Tibial artery (tissue), 4 donors: ENCODE measurements around the gene ANXA10.

Experiments
- DNase-seq, 2 donors: peaks; one replicate each; pipeline ENCODE4 v3.0.0-alpha.2; 2019
- H3K27ac ChIP-seq, 2 donors: fragments of 200-600 bp; sonication (generic) in 1 of 2; 1 replicate in 1 of 2; 2 replicates in 1 of 2; pipeline ENCODE4 v1.5.1; 2018 to 2019; ENCODE audit warnings: mild to moderate bottlenecking in 1 of 2
- H3K27me3 ChIP-seq, 2 donors: fragments of 200-600 bp; sonication (generic) in 1 of 2; one replicate each; pipeline versions ENCODE4 v1.5.1 to v1.6.0; 2016 to 2019
- H3K36me3 ChIP-seq, 3 donors: fragments of 200-600 bp; sonication (generic) in 2 of 3; one replicate each; pipeline ENCODE4 v1.5.1; 2016 to 2019; ENCODE audit warnings: mild to moderate bottlenecking in 2 of 3
- H3K4me1 ChIP-seq, 4 donors: fragments of 200-600 bp; sonication (generic) in 2 of 4; 1 replicate in 3 of 4; 2 replicates in 1 of 4; pipeline ENCODE4 v1.5.1; 2016 to 2019
- H3K4me3 ChIP-seq, 2 donors: fragments of 200-600 bp; sonication (generic) in 1 of 2; 1 replicate in 1 of 2; 2 replicates in 1 of 2; pipeline ENCODE4 v1.5.1; 2018 to 2019; ENCODE audit warnings: mild to moderate bottlenecking in 2 of 2
- H3K9me3 ChIP-seq, 3 donors: fragments of 200-600 bp; sonication (generic) in 1 of 3; one replicate each; pipeline ENCODE4 v1.5.1; 2016 to 2019
- intact Hi-C: fragments of 100-400 bp; cut with DNase I; formaldehyde crosslinking; loops from one replicate; pipeline ENCODE4 v1.15.0; 2023; ENCODE audit warnings: low total_unique reads
- TF ChIP-seq, protein P1 (sequence below), 2 experiments: fragments of 200-600 bp in 1 of 2; fragments of 450-650 bp in 1 of 2; IDR thresholded peaks; one replicate each; pipeline ENCODE4 v1.5.1; 2017 to 2019; ENCODE audit warnings: antibody characterized with exemption in 2 of 2, mild to moderate bottlenecking in 1 of 2, moderate library complexity in 1 of 2

The ANXA10 gene

GRCh38 chr4:168150420-168151050 lies 58.2 kb downstream of the ANXA10 start:
- Histone ChIP-seq H3K4me3 (no peak overlapping the region), H3K4me1 (no peaks in the 10 kb centered on the region), H3K36me3 (no peaks in the 10 kb centered on the region), H3K9me3 (no peaks in the 10 kb centered on the region), H3K27me3 (no peaks in the 10 kb centered on the region), H3K27ac (no peak overlapping the region)
- no peak for DNase-seq
- TF ChIP-seq, protein P1, sequence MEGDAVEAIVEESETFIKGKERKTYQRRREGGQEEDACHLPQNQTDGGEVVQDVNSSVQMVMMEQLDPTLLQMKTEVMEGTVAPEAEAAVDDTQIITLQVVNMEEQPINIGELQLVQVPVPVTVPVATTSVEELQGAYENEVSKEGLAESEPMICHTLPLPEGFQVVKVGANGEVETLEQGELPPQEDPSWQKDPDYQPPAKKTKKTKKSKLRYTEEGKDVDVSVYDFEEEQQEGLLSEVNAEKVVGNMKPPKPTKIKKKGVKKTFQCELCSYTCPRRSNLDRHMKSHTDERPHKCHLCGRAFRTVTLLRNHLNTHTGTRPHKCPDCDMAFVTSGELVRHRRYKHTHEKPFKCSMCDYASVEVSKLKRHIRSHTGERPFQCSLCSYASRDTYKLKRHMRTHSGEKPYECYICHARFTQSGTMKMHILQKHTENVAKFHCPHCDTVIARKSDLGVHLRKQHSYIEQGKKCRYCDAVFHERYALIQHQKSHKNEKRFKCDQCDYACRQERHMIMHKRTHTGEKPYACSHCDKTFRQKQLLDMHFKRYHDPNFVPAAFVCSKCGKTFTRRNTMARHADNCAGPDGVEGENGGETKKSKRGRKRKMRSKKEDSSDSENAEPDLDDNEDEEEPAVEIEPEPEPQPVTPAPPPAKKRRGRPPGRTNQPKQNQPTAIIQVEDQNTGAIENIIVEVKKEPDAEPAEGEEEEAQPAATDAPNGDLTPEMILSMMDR (IDR thresholded peaks at IDR 0.05), result no peak
- intact Hi-C loops, result no loop called here

- Histone ChIP-seq H3K27ac (no peak overlapping the region), H3K27me3 (no peaks in the 10 kb centered on the region), H3K4me1 (no peaks in the 10 kb centered on the region), H3K4me3 (no peak overlapping the region), H3K36me3 (no peaks in the 10 kb centered on the region), H3K9me3 (no peaks in the 10 kb centered on the region)
- TF ChIP-seq, protein P1 (IDR thresholded peaks at IDR 0.05), result no peak
- no peak for DNase-seq
- intact Hi-C loops, result no loop called here
Measured at GRCh38 chr4:168151327-168151726, 59.0 kb downstream of the ANXA10 start.

DNA sequence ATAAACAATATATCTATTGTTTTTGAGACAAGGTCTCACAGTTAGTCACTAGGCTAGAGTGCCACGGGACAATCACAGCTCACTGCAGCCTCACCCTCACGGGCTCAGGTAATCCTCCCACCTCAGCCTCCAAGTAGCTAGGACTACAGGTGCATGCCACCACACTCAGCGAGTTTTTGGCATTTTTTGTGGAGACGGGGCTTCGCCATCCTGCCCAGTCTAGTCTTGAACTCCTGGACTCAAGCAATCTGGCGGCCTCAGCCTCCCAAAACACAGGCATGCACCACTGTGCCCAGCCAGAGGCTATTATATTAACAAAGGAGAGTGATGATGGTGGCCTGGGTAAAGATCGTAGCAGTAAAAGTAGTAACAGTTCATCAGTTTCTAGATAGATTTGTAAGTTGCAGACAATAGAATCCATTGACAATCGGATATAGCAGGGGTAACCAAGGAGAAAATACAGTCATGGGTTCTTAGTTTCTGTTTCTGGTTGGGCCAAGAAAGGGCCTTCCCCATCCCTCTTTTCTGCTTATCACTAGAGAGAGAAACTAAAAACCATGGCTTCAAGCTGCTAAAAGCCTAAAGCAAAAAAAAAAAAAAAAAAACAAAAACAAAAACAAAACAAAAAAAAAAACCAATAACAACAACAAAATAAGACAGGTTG lies 60.6 kb downstream of the ANXA10 start:
- Histone ChIP-seq H3K4me1 (no peaks in the 10 kb centered on the region), H3K27ac (no peak overlapping the region), H3K4me3 (no peak overlapping the region), H3K36me3 (no peaks in the 10 kb centered on the region), H3K27me3 (no peaks in the 10 kb centered on the region), H3K9me3 (no peaks in the 10 kb centered on the region)
- intact Hi-C loops, result no loop called here
- DNase-seq, result no peak
- TF ChIP-seq, protein P1 (IDR thresholded peaks at IDR 0.05), result no peak

GRCh38 chr4:168153596-168154440 lies 61.5 kb downstream of the ANXA10 start:
- Histone ChIP-seq H3K27ac (no peak overlapping the region), H3K4me3 (peak overlapping the region in 1 of 2 donors; percentile 27), H3K4me1 (no peaks in the 10 kb centered on the region), H3K36me3 (no peaks in the 10 kb centered on the region), H3K27me3 (no peaks in the 10 kb centered on the region), H3K9me3 (no peaks in the 10 kb centered on the region)
- intact Hi-C loops, result no loop called here
- DNase-seq, result peak; percentile 73 to 88
- TF ChIP-seq, protein P1 (IDR thresholded peaks at IDR 0.05), result peak; percentile 23 to 51

DNA sequence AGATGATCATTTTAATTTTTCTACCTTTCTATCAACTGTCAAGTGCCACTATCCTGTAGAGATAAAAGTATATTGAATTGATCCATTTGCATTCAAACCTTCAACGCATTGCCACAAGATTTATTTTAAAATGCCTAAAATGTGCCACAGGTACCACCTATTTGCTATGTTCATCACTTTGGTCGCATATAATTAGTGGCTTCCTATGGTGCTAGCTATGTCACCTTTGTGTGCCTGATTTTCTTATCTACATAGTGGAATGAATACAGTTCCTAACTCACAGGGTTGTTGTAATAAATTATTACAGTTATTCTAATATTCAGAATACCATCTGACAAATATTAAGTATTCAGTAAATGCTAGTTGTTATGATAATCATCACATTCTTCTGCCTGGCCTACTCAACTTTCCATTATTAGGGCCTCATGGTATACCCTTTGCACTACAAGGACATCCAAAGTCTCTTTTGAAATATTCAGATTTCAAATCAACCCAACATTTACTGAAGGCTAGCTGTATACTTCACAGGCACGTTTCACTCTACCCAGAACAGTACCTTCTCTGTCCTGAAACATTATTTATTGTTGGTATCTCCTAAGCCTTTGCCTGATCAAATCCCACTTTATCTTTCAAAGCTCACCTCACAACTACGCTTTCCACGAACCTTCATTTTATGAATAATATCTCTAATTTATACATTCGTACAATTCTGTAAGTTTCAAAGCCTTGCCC lies 62.4 kb downstream of the ANXA10 start:
- Histone ChIP-seq H3K27me3 (no peaks in the 10 kb centered on the region), H3K4me3 (no peak overlapping the region), H3K27ac (no peak overlapping the region), H3K9me3 (no peaks in the 10 kb centered on the region), H3K36me3 (no peaks in the 10 kb centered on the region), H3K4me1 (no peaks in the 10 kb centered on the region)
- DNase-seq, result no peak
- intact Hi-C loops, result no loop called here
- TF ChIP-seq, protein P1 (IDR thresholded peaks at IDR 0.05), result no peak
